ENCODE data around the gene IRAK3.
"Not testable (repeated sequence)": the region's sequence is repeated elsewhere in the genome, so short reads cannot be mapped to it uniquely, and the experiment has no call there.

IRAK3 gene

GRCh38 chr12:66269757-66270383 lies 80.9 kb downstream of the IRAK3 start:
- no peak for DNase-seq

DNA sequence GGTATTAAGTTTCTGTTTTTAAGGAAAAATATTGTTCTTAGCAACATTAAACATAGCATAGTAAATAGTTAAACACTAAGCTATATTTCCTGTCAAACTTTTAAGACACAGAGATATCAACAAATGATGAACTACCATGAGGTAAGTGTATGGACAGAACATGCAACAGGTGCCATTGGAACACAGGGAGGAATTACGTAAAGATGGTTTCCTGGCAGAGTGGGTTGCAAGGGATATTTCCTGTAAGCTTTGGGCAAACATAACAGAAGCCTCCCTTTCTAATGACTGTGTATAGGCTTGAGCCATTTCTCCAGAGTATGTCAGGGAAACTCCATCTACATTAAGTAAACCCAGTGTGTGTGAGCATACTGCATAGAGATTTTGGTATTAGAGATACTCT lies 81.6 kb downstream of the IRAK3 start:
- DNase-seq = no peak

DNA sequence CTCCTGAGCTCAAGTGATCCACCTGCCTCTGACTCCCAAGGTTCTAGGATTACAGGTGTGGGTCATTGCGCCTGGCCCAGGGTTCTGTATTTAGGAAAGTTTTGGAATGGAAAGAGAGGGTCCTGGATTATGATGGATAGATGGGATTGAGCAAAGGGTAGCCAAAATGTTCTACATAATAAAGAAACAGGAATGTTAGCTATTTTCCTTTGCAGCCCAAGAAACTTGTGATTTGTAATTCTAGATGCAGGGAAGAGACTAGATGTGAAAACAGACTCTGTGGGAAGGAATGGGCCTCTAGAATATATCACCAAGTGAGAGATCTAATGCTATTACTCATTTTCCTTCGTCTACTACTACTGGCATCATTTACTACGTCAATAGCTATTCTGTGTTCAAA lies 83.6 kb downstream of the IRAK3 start:
- DNase-seq = no peak

GRCh38 chr12:66273147-66273546 lies 84.1 kb downstream of the IRAK3 start:
- DNase-seq = no peak

GRCh38 chr12:66275040-66275439 lies 86.0 kb downstream of the IRAK3 start:
- no peak for DNase-seq

GRCh38 chr12:66279123-66279712 lies 90.2 kb downstream of the IRAK3 start:
- peak; percentile 50 for DNase-seq

DNA sequence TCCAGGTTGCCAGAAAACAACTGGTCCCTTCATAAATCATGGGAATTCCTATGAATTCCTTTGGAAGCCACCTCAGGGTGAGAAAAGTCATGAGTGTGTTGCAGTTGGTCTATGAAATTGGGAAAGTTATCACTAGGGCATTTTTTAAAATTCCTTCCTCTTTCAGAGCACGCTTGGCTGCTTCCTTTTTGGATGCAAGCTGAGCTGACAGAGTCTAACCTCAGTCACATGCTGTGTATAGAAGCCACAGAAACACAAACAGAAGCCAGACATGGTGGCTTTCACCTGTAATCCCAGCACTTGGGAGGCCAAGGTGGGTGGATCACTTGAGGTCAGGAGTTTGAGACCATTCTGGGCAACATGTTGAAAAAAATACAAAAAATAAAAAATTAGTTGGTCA lies 91.5 kb downstream of the IRAK3 start:
- no peak for DNase-seq

GRCh38 chr12:66282244-66282643 lies 93.2 kb downstream of the IRAK3 start:
- no peak for DNase-seq

DNA sequence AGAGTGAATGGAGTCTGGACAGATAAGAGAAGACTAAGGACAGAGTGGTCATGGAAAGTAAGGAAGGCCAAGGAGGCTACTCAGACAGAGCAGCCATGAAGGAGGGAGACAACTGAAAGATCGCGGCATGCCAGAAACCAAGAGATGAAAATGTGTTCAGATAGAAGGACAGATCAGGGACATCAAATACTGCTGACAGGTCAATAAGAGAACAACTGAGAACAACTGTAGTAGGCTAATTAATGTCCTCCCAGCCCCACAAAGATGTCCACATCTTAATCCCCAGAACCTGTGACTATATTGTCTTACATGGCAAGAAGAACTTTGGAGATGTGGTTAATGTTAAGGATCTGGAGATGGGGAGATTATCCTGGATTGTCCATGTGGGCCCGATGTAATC lies 98.3 kb downstream of the IRAK3 start:
- DNase-seq = no peak

DNA sequence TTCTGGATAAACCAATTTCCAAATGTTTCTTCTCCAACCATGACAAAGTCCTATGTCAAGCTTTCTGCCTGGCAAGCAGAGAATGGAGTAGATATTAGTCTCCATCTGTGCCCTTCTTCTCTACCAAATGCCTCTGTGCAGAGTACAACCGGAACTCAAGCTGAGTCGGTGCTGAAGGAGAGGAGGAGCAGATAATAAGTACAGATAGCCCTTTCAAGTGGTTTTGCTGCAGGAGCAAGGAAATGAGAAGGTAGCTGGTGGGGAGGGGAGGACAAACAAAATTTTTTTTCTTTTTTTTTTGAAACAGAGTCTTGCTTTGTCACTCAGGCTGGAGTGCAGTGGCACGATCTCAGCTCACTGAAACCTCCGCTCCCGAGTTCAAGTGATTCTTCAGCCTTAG lies 99.1 kb downstream of the IRAK3 start:
- DNase-seq = peak; percentile 51

DNA sequence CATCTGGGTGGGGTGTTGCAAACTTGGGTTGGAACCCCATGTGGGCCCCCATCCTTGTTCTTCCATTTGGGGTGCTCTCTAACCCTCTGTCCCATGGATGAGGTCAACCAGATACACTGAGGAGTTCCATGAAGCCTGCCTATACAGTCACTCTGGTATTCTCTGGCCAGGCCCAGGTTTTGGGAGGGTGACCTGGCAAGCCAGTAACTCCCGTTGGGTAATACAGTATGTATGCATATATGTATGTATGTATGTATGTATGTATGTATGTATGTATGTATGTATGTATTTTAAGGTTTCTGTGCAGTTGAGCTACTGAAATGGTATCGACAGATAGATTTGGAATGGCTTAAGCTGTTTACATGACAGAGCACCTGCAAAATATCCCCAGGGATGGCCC lies 100.5 kb downstream of the IRAK3 start:
- no peak for DNase-seq

DNA sequence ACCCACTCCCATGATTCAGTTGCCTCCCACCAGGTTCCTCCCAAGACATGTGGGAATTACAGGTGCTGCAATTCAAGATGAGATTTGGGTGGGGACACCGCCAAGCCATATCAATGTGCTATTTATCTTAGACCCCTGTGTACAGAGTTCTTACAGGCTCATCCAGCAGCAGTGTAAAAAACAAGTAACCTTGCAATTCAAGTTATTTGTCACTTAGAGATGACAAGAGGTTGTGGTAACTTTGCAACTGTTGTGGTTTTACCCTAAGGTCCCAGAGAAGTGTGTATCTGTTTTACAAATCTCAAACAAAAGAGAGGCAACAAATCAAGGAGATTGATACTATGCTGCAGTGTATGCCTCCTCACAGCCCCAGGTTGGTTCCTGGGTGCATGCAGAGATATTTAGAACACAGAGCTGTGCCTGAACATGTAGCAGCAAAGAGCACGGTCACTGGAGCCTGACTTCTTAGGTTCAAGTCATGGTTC lies 101.7 kb downstream of the IRAK3 start:
- no peak for DNase-seq

DNA sequence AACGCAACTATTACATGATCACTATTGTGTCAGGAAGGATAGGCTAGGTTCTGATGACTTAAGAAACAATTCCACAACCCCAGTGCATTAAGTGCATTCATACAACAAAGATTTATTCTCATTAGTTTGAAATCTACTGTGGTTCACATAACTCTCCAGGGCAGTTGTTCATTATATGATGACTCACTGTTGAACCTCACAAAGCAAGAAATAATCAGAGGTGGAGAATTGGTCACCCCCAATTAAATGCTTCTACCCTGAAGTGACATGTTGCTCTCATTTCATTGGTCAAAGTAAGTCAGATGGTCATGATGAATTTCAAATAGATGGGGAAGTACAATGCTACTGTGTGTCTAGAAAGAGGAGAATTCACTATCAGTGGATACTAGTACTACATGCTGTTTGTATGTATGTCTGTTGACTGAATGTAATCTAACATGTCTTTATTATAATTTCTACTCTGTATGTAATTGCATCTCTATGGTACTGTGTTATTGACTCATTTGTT lies 107.2 kb downstream of the IRAK3 start:
- no peak for DNase-seq

- DNase-seq = no peak
Observed at GRCh38 chr12:66297080-66297479, 108.1 kb downstream of the IRAK3 start.

- DNase-seq = no peak
Observed at GRCh38 chr12:66297923-66298322, 108.9 kb downstream of the IRAK3 start.

DNA sequence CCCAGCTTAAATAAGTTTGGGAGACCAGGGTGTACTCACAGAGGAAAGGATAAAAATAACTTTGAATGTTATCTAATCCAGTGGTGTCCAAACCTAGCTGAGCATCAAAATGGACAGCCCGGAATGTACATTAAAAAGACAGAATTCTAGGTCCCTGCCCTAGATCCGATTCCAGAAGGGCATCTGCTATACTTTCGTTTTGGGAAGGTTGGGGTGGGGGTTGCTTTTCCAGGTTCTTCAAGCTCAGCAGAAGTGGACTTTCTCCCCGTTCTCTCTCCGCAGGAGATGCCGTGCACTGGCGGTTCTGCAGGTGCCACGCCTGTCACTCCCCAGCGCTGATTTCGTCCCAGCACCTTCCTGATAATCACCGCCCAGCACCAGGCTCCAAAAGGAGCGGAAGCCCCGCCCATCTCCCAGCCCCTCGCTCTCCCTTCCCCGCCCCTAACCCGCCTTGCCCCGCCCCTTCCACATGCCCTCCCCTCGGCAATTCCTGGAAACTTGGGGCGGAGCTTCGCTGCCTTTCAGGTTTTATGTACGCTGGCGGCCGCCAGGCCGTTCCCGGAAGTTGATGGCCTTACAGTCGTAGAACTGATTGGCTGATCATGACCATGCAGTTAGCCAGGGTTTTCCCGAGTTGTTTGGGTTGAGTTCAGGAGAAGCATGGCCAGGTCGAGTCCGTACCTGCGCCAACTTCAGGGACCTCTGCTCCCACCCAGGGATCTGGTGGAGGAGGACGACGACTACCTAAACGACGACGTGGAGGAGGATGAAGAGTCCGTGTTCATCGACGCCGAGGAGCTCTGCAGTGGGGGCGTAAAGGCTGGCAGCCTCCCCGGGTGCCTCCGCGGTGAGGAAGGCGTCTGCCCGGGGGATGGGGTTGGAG lies 113.2 kb downstream of the IRAK3 start, which contains the start of gene HELB:
Gene HELB, plus strand, starts transcription at position 550 of the 883 bp plus-strand sequence. Its CDS starts 111 bp downstream, at position 661.
- DNase-seq = peak; percentile 98

DNA sequence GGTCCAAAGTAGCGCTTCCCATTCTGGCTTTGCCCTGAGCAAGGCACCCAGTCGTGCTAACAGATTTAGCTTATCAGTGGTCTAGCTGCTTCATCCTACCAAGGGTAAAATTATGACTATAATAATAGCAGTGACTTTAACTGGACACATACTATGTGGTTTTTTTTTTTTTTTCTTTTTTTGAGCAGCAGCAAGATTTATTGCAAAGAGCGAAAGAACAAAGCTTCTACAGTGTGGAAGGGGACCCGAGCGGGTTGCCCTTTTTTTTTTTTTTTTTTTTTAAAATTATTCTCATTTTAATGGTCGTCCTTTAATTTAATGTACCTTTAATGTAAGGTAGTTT lies 113.8 kb downstream of the IRAK3 start:
- no peak for DNase-seq

GRCh38 chr12:66303316-66303804 lies 114.3 kb downstream of the IRAK3 start:
- DNase-seq = not testable (repeated sequence)

All from activated CD4-positive, alpha-beta T cell treated with anti-CD3 and anti-CD28 coated beads, Interleukin-2, amount 50 U/mL, for 1 hour (primary cell).